BJ (cell line): ENCODE measurements around the gene FUT1. TPM values are rescaled to one million over a fixed set of nuclear protein-coding genes. Genes with fewer than 3 reads are reported as not detected.
A peak's percentile ranks its signal among the peaks of the same experiment; 100 is the strongest.
"Not testable (repeated sequence)": the region's sequence is repeated elsewhere in the genome, so short reads cannot be mapped to it uniquely, and the experiment has no call there.

Experiments used
- CTCF ChIA-PET: fragments of 350-600 bp; formaldehyde crosslinking; extraction: SDS; loops from one replicate; lab custom pipeline; 2021; ENCODE audit warnings: antibody characterized with exemption, inconsistent platforms; lab: Yijun Ruan, JAX
- POLR2A ChIA-PET: fragments of 300-600 bp; sonication (Branson Sonifier 250); formaldehyde crosslinking; extraction: SDS; loops from one replicate; lab custom pipeline; 2021; ENCODE audit warnings: antibody characterized with exemption; lab: Charles Lee
- DNase-seq: peaks from one replicate; pipeline ENCODE4 v3.0.0-alpha.2; 2011; ENCODE audit warnings: low read depth
- H3K27me3 ChIP-seq: 2 replicates; pipeline ENCODE4 v1.6.0; 2011; ENCODE audit warnings: low read length; ENCODE audit not compliant: control insufficient read depth, insufficient read depth
- H3K36me3 ChIP-seq: 2 replicates; pipeline ENCODE4 v1.5.1; 2011; ENCODE audit warnings: low read length; ENCODE audit not compliant: control insufficient read depth, insufficient read depth
- H3K4me3 ChIP-seq: 2 replicates; pipeline ENCODE4 v1.5.1; 2011; ENCODE audit warnings: low read depth, mild to moderate bottlenecking, control low read depth, low read length
- CTCF ChIP-seq: IDR thresholded peaks from 2 replicates; pipeline ENCODE4 v1.5.1; 2011; ENCODE audit warnings: low read depth, mild to moderate bottlenecking, control low read depth, inconsistent platforms, low read length, moderate library complexity; ENCODE audit not compliant: insufficient read depth
- polyA plus RNA-seq: library from polyadenylated mRNA; depleted of rRNA; stranded (reverse); fragments of >200 nt; gene quantifications from 2 replicates; pipeline ENCODE4 v1.2.3, GENCODE V29; 2011

FUT1 gene
- polyA plus RNA-seq, 1 experiment: 0.37 TPM

GRCh38 chr19:48720613-48721296 is 31.7 kb downstream of the FUT1 start:
- CTCF ChIA-PET: interaction anchor here (1.4 to 1.9 kb wide), 3 partner anchors 46 to 75 kb away, joined by 3 to 4 read pairs (median 4); partner anchors contain the start of gene CA11
- no peaks in the 10 kb centered on the region for H3K36me3 ChIP-seq
- TF ChIP-seq CTCF: no peak
- peak overlapping the region; percentile 58 for H3K4me3 ChIP-seq
- H3K27me3 ChIP-seq: no peaks in the 10 kb centered on the region
- POLR2A ChIA-PET: no interaction called here
- peak; percentile 95 for DNase-seq

- DNase-seq: no peak
- H3K27me3 ChIP-seq: no peaks in the 10 kb centered on the region
- 0 out of 2 replicates have a peak overlapping the region, but pooled peaks have one; percentile 7 for H3K4me3 ChIP-seq
- ChIA-PET CTCF (interaction anchor here (1.4 to 1.9 kb wide), 3 partner anchors 46 to 75 kb away, joined by 3 to 4 read pairs (median 4); partner anchors contain the start of gene CA11), POLR2A (no interaction called here)
- no peak for TF ChIP-seq CTCF
- H3K36me3 ChIP-seq: no peaks in the 10 kb centered on the region
These were observed 32.2 kb downstream of the FUT1 start for GRCh38 chr19:48720251-48720612.

- POLR2A ChIA-PET: no interaction called here
- no peaks in the 10 kb centered on the region for H3K27me3 ChIP-seq
- no peak for DNase-seq
- no peaks in the 10 kb centered on the region for H3K36me3 ChIP-seq
- H3K4me3 ChIP-seq: peak within 1 kb of the TSS; percentile 58; the same call in 1 of the 2 replicates
- no peak for TF ChIP-seq CTCF
- CTCF ChIA-PET: no interaction called here
These were observed 32.9 kb downstream of the FUT1 start, which contains the start of gene MAMSTR for GRCh38 chr19:48719263-48720171. Gene MAMSTR (minus strand): TSS chr19:48719725. CDS start chr19:48719031, 694 bp downstream.

GRCh38 chr19:48718711-48719231 is 33.7 kb downstream of the FUT1 start:
- POLR2A ChIA-PET: no interaction called here
- CTCF ChIA-PET: no interaction called here
- H3K36me3 ChIP-seq: no peaks in the 10 kb centered on the region
- TF ChIP-seq CTCF: no peak
- H3K4me3 ChIP-seq: no peak overlapping the region
- no peaks in the 10 kb centered on the region for H3K27me3 ChIP-seq
- DNase-seq: no peak

DNA sequence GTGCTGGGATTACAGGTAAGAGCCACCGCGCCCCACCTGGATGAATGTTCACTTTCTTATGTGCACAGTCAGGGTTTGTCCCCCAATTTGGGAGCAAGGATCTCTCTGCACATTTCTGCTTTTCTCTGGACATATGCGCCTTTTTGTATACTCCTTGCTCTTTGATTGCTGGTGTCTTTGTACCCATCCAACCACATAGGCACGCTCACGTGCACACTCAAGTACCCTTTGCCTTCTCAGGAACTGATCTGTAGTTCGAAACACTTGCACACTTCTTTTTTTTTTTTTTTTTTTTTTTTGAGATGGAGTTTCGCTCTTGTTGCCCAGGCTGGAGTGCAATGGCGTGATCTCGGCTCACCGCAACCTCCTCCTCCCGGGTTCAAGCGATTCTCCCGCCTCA is 34.3 kb downstream of the FUT1 start:
- H3K27me3 ChIP-seq, H3K4me3 ChIP-seq, DNase-seq, CTCF ChIA-PET, POLR2A ChIA-PET, H3K36me3 ChIP-seq: not testable (repeated sequence)
